ENCODE data around the gene ABITRAM. TPM values are rescaled to one million over a fixed set of nuclear protein-coding genes. Genes with fewer than 3 reads are reported as not detected.

The ABITRAM gene
- total RNA-seq, result 3.8 and 4.2 TPM in 2 replicates

GRCh38 chr9:108934323-108934893 is at the start of gene ABITRAM:
Gene ABITRAM, plus strand, starts transcription at chr9:108934400. Its CDS starts 87 bp downstream, at chr9:108934487.

GRCh38 chr9:108933718-108934322 is 380 bp upstream of the ABITRAM start, which contains the start of gene ELP1:
Gene ELP1, minus strand, starts transcription at chr9:108934124. Its CDS starts 2,978 bp downstream, at chr9:108931146.

Other genes with a start within 250 kb of the ABITRAM start
- under 0.01 TPM in 1 of 2 replicates, not detected in the other for gene ACTL7B, start 78.4 kb upstream of the ABITRAM start, total RNA-seq
- not detected in 2 replicates for gene ACTL7A, start 72.1 kb upstream of the ABITRAM start, total RNA-seq
- 32.5 and 40.9 TPM in 2 replicates for gene ELP1, start 276 bp upstream of the ABITRAM start, total RNA-seq
- 114 and 136 TPM in 2 replicates for gene CTNNAL1, start 79.1 kb downstream of the ABITRAM start, total RNA-seq
- 76.3 and 87.1 TPM in 2 replicates for gene TMEM245, start 185.5 kb downstream of the ABITRAM start, total RNA-seq
- under 0.01 TPM in 2 replicates for gene FRRS1L, start 232.8 kb downstream of the ABITRAM start, total RNA-seq

Measured in dermis lymphatic vessel endothelial cell (primary cell).